NCI-H2029 treated with DMSO at 0.1 percent for 48 hours (cell line): ENCODE data around the gene TEDC1.

Source experiments
- DNase-seq: peaks from one replicate; lab custom pipeline; 2025; lab: John Stamatoyannopoulos, UW

TEDC1 gene

GRCh38 chr14:105526776-105527380 is 35.8 kb downstream of the TEDC1 start:
- no peak for DNase-seq

DNA sequence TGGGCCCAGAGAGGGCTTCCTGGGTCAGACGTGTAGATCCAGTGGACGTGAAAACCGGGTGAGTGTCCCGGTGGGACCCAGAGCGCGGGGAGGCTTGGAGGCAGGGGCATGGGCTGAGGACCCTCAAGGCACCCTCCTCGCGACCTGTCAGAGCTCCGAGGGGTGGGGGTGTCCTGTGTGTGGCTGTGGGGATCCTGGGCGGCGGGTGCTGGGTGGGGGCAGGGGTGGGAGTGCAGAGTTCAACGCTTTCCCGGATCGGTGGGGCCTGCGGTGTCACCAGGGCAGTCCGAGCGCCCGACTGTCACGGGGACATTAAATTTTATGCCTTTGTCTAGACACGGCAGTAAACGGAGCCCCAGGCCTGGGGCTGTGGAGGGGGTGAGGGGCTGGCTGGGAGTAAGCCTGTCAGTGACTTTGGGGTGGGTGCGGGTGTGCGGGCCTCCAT is 36.4 kb downstream of the TEDC1 start:
- DNase-seq, result no peak

DNA sequence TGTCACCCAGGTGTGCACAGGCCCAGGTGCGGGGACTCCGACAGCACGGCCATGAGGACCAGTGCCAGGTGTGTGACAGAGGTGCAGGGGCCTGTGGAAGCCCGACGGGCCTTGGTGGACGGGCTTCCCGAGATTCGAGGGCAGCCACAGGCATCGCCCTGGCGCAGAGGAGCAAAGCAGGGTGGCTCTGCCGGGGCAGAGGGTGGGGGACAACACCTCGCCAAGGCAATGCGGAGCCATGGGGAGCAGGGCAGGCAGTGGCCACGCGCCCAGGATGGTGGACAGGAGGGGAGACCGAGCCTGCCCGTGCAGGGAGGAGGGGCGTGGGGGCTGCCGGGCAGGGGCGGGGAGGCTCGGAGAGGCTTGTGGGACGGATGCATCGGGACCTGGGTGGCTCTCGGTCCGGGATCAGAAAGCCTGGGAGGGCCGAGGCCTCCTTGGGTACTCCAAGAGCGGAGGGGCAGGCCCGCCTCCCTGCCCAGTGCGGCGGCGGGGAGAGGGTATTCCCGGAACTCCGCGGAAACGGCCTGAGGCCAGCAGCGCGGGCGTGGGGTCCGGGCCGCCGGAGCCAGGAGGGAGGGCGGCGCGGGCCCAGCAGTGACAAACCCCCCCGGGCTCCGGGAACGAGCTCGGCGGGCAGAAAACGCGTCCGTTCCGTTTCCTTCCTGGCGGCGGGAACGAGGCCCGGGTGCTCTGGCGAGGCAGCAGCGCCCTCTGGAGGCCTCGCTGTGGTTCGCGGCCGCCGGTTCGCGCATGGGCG is 37.0 kb downstream of the TEDC1 start:
- no peak for DNase-seq

DNA sequence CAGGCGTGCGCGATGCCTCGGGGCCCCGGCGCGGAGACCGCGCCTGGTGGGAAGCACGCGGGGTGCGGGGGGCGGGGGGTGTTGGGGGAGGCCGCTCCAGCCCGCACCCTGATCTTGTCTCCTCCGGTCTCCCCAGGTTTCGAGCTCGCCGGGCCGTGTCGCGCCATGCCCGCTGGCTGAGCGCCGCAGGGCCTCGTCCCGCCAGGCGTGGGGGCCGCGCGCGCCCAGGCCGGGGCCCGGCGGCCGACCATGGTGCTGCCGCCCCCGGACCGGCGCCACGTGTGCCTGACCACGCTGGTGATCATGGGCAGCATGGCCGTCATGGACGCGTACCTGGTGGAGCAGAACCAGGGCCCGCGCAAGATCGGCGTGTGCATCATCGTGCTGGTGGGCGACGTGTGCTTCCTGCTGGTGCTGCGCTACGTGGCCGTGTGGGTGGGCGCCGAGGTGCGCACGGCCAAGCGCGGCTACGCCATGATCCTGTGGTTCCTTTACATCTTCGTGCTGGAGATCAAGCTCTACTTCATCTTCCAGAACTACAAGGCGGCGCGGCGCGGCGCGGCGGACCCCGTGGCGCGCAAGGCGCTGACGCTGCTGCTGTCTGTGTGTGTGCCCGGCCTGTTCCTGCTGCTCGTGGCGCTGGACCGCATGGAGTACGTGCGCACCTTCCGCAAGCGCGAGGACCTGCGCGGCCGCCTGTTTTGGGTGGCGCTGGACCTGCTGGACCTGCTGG is 37.7 kb downstream of the TEDC1 start:
- DNase-seq, result no peak

DNA sequence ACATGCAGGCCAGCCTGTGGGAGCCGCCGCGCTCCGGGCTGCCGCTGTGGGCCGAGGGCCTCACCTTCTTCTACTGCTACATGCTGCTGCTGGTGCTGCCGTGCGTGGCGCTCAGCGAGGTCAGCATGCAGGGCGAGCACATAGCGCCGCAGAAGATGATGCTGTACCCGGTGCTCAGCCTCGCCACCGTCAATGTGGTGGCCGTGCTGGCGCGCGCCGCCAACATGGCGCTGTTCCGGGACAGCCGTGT is 38.2 kb downstream of the TEDC1 start:
- no peak for DNase-seq

DNA sequence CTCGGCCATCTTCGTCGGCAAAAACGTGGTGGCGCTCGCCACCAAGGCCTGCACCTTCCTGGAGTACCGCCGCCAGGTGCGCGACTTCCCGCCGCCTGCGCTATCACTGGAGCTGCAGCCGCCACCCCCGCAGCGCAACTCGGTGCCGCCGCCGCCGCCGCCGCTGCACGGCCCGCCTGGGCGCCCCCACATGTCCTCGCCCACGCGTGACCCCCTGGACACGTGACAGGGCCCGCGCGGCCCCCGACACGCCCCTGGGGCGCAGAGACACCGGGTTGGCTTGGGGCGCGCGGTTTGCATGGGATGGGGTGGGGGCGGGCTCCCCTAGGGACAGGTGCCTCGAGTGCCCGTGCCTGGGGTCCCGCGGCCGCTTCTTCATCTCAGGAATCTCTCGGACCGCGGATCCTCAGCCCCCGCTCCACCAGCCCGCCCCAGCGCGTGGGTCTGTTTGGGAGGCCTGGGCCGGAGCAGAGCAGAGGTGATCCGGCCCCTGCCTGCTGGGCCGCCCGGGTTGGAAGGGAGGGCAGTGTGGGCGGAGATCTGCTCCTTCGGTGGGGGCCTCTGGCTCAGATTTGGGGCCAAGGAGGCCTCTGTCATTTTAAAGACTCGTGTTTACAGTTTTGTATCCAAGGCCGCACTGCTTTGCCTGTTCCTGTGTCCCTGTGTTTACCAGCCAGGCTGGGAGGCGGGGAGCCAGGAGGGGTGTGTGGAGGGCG is 38.7 kb downstream of the TEDC1 start:
- no peak for DNase-seq

DNA sequence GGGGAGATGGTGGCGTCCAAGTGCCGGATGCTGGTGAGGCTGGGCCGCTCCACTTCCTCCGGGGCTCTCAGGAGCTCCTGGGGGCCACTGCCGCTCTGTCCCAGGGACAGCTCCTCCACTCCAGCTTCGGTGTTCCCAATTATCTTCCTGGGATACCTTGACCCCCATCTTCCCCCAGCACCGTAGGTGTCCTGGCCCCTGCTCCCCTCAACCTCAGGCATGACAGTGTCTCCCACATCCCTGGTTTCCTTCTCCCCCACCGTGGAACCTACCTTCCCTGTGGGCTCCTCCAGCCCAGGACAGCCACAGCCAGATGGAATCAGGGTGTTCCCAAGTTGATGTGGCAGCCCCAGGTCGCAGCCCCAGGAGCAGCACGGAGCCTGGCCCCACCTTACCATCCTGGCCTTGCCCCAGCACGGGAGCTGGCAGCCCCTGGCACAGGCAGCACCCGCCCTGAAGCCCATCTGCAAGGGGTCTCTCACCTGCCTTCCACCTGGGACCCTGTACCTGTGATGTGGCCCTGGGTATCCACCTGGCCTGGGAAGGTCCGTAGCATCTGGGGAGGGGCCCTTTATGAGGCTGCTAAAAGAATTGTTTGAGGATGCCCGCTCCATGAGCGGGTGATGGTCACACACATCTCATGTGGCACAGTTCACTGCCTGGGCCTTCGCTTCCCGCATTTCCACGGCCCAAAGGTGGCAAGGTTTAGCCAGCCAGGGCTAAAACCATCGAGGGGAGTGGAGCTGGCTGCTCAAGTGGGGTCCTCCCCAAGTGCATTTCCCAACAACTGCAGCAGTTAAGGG is 39.4 kb downstream of the TEDC1 start:
- no peak for DNase-seq

DNA sequence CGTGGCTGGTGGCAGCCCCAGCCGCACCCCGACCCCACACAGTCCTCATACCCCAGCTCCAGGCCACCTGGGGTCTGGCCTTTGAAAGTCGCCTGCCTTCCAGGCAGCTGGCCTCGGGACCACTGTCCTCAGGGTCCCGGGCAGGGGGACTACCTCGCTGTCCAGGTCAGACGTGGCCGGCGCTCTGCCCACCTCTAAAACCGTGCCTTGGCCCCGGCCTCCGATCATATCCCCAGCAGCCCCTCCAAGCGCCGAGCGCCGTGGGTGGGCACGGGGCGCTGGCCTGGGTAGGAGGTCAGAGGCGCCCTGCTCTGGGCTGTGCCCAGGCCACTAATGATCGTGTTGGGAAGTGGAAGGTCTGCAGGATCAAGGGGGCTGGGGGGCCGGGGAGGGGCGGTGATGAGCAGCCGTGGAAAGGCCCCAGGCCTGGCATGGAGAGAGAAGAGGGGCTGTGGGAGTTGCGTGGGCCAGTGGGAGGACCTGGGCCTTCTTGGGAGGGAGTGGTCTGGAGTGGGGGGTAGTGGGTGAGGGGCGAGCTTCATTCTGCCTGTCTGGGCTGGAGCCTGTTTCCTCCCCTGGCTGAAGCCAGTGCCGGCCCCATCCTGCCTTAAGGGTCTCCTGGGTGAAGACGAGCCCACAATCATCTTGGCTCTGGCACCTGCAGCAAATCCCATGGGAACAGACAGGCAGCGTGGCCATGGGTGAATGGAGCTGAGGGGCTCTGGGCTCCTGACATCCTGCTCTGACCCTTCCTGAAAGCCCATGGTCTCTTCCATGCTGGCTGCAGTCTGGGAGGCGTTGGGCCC is 40.2 kb downstream of the TEDC1 start:
- no peak for DNase-seq

DNA sequence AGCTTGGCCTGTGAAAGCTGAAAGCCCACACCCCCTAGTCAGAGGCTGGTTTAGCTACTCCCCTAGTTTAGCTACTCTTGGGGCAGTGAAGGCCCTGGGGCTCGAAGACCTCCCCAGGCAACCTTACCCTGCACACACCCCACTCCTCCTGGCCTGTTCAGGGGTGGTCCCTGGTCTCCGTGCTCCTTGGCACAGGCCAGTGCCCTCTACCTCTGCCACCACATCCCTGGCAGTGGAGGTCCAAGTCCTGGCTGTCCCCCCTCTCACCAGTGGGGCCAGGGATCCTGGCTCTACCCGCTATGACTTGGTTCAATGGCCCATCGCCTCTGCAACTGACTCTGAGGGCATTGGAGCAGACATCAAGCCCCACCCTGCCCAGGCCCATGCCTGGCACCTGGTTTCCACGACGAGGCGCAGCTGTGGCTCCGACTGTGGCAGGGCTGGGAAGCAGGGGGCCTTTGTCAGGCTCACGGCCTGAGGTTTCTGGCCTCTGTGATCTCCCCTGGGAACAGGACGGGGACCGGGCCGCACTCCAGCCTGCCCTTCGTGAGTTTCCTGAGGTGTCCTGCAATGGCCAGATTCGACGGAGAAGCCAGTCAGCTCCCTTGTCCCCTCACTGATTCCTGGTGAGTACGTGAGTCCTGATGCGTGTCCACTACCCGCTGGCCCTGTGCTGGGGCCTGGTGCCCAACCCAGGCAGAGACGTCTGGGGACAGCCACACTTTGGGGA is 41.0 kb downstream of the TEDC1 start:
- no peak for DNase-seq

DNA sequence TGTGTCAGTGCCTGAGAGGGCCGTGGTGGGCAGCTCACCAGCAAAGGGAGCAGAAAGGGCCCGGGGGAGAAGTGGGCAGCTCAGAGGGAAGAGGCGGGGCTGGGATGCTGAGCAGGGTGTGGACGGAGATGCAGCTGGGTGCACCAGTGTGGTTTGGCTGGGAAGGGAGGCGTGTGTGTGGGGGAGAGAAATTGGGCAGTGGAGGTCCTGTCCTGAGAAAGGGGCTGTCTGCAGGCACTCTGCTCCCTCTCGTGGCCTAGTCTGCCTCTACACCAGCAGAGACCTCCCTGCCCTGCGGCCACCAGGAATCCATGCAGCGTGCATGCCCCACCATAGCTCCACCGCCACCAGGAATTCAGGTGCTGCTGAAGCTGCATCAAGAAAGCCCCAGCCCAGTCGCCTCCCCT is 41.7 kb downstream of the TEDC1 start:
- DNase-seq, result no peak

- no peak for DNase-seq
Observed at GRCh38 chr14:105533391-105533790, 42.3 kb downstream of the TEDC1 start.

GRCh38 chr14:105533811-105534498 is 42.9 kb downstream of the TEDC1 start:
- no peak for DNase-seq

- DNase-seq, result no peak
Observed at GRCh38 chr14:105534586-105534985, 43.5 kb downstream of the TEDC1 start.

- no peak for DNase-seq
Observed at GRCh38 chr14:105536051-105536450, 45.0 kb downstream of the TEDC1 start.

GRCh38 chr14:105536691-105537579 is 45.9 kb downstream of the TEDC1 start:
- no peak for DNase-seq

DNA sequence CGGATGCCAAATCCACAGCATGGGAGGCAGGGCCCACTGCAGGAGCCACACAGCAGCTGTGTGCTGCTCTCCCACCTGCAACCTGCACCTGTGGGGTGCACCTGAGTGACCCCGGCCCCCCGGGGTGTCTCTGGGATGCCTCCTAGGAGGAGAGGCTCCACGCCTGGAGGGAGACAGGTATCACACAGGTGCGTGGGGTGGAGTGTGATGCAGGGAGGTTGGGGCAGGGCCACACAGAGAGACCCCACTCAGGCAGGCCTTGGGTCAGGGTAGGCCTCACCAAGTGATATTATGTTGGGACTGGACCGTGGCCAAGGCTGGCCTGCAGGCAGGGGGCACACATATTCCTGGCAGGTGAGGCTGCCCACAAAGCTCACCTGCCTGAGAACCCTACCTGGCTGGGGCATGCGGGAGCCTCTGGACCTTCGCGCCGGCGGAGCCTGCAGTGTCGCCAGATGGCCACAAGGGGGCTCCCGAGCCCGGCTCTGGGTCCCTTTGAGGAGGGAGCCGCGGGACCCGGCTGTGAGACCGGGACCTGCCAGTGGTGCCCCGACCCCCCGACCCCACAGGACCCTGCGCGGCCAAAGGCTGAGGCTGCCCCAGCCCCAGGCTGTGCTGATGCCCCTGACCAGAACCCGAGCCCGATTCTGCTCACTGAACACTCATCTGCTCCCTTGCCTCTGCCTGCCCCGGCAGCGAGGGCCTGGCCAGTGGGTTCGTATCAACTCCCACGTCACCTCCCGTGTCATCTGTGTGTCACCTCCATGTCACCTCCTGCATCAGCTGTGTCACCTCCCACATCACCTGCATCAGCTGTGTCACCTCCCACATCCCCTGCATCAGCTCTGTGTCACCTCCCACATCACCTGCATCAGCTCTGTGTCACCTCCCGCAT is 46.8 kb downstream of the TEDC1 start:
- no peak for DNase-seq

GRCh38 chr14:105538481-105539049 is 47.5 kb downstream of the TEDC1 start:
- DNase-seq, result no peak
